T-helper 22 cell (primary cell): ENCODE results near the gene TMEM200A.

Source experiments
- DNase-seq: peaks from one replicate; pipeline ENCODE4 v3.0.0-alpha.2; 2020; ENCODE audit warnings: low read depth

The TMEM200A gene

DNA sequence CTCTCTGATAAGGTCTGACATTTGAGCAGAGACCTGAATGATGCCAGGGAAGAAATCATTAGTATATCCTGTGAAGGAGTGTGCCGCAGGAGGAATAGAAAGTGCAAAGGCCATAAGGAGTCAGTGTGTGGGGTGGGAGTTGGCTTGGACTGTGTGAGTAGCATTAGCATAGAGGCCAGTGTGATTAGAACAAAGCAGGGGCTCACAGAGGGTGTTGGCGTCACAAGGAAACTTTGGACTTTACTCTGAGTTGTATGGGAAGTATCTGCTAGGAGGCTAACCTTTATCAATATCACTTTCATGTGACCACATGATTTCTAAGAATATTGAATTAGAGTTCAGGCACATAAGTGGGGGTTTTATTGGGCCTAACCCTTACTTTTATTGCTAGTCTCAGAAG is 12.1 kb downstream of the TMEM200A start:
- DNase-seq = no peak

DNA sequence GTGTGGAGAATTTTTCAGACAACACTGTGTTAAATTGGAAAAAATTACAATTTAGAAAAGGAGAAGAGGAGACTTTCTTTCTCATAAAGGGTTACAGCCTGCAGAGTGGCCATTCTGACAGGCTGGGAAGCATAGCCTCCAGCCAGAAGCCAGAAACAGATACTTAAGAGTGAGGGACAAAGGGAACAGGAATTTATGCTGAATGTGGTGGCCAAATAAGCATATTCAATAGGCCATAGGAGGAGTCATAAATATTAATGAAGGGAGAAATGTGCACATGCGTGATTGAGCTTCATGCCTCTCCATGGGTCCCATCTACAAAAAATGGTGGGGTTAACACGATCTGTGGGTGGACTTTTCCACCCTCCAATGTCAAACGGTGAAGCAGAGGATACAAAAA is 13.4 kb downstream of the TMEM200A start:
- no peak for DNase-seq

GRCh38 chr6:130381012-130381411 is 15.2 kb downstream of the TMEM200A start:
- DNase-seq = no peak

GRCh38 chr6:130381459-130382380 is 15.9 kb downstream of the TMEM200A start:
- no peak for DNase-seq

GRCh38 chr6:130382872-130383490 is 17.2 kb downstream of the TMEM200A start:
- no peak for DNase-seq

- DNase-seq = no peak
These were observed 19.4 kb downstream of the TMEM200A start for GRCh38 chr6:130385064-130385695.

GRCh38 chr6:130389142-130389541 is 23.3 kb downstream of the TMEM200A start:
- DNase-seq = no peak

- no peak for DNase-seq
These were observed 25.1 kb downstream of the TMEM200A start for GRCh38 chr6:130390890-130391289.

- no peak for DNase-seq
These were observed 27.5 kb downstream of the TMEM200A start for GRCh38 chr6:130393306-130393705.

DNA sequence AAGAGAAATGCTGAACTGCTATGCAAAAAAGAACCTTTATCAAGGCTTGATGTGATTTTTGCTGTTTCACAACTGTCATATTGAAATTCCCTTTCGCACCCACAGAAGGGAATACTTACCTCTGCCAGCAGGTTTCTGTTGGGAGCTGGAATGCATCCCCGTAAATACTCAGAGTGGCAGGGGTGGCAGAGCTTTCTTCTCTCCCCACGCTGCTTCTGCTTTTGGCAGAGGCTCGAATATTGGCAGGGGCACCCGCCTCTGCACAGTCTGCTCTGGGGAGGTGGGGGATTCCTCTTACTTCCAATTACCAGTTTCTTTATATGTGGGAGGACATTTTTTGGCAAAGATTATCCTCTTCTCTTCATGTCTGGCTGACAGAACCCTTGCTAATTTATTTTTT is 28.4 kb downstream of the TMEM200A start:
- DNase-seq = no peak

GRCh38 chr6:130395164-130395563 is 29.3 kb downstream of the TMEM200A start:
- no peak for DNase-seq

DNA sequence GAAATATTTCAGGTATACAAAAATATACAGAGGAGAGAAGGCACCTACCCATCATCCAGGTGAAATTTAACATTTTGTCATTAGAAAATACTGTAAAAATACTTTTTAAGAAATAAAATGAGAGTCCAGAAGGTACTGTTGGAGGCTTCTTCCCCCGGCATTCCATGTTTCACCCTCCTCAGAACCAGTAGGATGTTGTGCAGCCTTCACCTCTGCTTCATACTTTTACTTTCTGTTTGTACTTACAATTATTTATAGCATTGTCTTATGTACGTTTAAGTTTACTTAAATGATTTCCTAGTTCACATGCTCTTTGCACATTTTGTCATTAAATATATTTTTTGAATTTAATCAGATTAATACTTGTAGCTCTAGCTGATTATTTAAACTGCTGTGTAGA is 30.9 kb downstream of the TMEM200A start:
- no peak for DNase-seq

- no peak for DNase-seq
These were observed 39.7 kb downstream of the TMEM200A start for GRCh38 chr6:130405549-130405948.

DNA sequence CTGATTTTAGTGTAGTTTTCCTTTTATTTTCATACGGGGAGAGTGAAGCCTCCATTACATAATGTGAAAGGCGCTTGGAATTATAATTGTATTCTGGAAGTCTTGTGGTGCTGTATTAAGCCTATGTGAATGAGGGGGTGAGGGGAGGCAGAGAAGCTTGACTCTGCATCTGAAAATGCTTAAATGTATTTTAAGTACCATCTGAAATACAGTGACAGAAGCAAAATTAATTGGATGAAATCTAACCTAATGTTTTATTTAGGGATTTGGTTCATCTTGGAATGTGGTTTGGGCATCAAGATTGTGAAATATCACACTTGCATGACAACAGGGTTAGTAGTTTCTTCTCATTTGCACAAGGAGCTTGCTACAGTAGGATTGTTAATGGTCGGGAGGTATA is 41.2 kb downstream of the TMEM200A start:
- DNase-seq = no peak

DNA sequence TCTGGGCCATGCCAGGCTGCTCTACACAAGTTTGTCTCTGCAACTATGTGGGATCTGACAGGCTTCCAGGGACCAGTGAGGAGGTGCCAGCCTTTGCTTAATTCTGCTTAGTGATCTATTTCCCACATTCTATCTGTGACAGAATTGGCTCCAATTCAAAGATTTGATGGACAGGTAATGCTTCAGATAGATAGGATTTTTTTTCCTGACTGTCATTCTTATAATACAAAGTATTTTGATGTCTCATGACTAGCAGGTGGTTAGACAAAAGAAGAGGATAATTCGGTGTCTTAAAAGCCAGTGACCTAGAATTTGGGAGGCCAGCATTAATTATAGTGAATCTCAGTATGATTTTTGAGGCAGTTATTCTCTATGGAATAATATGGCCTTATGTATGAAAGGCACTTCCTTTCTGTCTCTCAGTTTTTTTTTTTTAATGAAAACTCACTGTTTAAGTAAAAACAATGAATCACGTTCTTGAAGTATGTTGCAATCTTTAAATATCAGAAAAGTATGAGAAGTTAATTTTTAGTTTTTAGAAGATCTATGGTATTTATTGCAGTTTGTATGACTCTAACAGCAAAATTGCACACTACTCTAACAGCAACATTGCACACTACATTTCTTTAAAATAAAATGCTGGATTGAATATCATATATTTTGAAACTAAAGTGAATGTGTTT is 43.7 kb downstream of the TMEM200A start:
- no peak for DNase-seq

- no peak for DNase-seq
These were observed 45.7 kb downstream of the TMEM200A start for GRCh38 chr6:130411481-130411880.

DNA sequence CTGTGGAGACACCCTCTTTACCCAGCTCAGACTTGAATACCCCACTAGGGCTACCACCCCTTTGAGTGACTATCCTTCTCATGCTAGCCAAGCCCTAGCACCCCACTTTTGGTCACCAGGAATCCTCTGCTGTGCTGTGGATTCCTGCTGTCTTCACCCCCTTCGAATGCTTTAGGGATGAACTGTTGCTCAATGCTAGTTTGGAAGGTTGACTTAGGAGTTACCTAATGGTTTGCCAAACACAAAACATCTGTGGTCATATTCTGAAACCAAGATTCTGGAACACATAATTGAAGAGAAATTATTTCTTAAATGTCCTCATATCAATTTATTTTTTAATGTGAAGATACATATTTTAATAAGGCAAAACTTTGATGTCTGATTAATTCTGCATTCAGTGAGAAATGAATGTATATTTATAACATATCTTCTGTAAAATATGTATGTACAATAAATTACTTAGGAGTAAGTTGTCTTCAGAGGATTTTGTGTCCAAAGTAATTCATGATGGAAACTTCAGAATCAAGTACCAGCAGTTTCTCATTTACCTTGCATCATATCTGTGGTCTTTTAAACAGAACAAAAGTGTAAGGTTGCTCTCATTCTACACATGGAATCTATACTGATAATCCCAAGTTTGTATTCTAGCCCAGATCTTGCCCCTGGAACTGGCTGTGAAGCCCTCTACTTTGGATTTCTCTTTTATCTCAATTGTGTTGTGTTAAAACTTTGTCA is 46.9 kb downstream of the TMEM200A start:
- DNase-seq = no peak

GRCh38 chr6:130417951-130418350 is 52.1 kb downstream of the TMEM200A start:
- DNase-seq = no peak

DNA sequence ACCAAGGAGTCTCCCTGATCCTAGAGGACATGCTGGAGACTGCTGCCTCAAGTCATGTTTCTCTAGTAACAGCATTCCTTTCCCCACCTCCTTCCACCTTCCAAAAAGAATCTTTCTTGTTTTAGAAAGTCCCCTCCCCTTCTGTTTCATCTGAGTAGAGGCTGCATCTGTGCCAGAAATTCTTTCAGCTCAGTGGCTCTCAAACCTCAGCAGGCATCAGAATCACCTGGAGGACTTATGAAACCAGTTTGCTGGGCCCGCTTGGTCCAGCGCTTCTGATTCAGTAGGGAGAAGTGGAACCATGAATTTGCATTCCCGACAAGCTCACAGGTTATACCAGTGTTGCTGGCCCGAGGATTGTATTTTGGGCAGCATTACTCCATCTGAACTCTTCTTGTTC is 55.1 kb downstream of the TMEM200A start:
- no peak for DNase-seq

DNA sequence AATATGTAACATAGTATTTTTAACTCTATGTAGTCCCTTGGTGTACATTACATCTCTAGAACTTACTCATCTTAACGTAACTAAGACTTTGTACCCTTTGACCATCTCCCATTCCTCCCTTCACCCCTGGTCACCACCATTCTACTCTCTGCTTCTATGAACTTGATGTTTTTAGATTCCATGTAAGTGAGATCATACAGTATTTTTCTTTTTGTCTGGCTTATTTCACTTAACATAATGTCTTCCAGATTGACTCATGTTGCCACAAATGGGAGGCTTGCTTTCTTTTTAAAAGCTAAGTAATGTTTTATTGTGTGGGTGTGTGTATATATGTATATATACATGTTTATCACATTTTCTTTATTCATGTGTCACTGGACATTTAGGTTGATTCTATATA is 55.8 kb downstream of the TMEM200A start:
- DNase-seq = no peak

DNA sequence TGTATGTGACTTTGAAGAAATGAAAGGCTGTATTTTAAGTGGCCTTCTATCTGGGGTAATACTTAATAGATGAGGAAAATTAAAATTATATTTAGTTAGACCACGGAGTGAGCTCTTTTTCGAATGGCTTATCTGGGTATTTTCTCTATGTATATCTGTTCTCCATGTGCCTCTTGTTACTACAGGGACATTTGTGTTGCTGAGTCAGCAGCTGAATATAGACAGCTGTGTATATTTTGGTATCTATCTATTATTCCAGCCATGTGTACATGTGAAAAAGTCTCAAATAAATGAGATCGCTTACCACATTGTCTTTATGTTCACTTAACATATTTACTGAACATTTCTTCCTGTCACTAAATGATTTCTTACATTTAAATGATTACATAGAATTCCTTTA is 57.2 kb downstream of the TMEM200A start:
- DNase-seq = no peak

DNA sequence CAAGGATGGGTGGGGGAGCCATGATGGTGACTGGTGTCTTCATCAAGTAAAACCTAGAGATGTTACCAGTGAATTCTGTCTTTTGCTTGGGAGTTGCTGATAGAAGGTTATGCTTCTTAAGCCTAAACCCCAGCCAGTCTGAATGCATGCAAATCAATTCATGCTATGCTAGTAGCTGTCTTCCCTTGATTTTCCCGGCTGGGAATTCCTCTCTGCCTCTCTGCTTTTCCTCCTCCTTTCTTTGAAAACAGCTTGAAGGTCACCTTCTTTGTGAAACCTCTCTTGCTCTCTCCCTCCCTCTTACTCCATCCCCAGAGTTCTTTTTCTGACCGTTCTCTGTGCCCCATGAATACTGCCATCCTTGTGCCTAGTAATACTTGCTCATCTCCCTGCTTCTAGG is 58.9 kb downstream of the TMEM200A start:
- DNase-seq = no peak
